Brain microvascular endothelial cell (primary cell): ENCODE measurements around the gene MYBPC3.

Experiments
- DNase-seq: peaks from one replicate; pipeline ENCODE4 v3.0.0-alpha.2; 2020
- H3K27ac ChIP-seq: fragments of 250-450 bp; sonication (Bioruptor Pico); 2 replicates; pipeline ENCODE4 v1.5.1; 2020; ENCODE audit warnings: mild to moderate bottlenecking, moderate library complexity
- H3K27me3 ChIP-seq: fragments of 250-450 bp; sonication (Bioruptor Pico); replicated peaks from 2 replicates; pipeline ENCODE4 v1.5.1; 2020; ENCODE audit warnings: mild to moderate bottlenecking
- H3K36me3 ChIP-seq: fragments of 250-450 bp; sonication (Bioruptor Pico); replicated peaks from 2 replicates; pipeline ENCODE4 v1.5.1; 2020; ENCODE audit warnings: mild to moderate bottlenecking
- H3K4me3 ChIP-seq: 2 replicates; pipeline ENCODE4 v1.5.1; 2011; ENCODE audit warnings: low read depth, mild to moderate bottlenecking, control low read depth, low read length, moderate library complexity
- CTCF ChIP-seq: IDR thresholded peaks from 2 replicates; pipeline ENCODE4 v1.5.1; 2011; ENCODE audit warnings: low read depth, mild to moderate bottlenecking, moderate library complexity, low read length, control low read depth, inconsistent platforms; ENCODE audit errors: missing control alignments
- in situ Hi-C: cut with HindIII; loops from 2 replicates; pipeline ENCODE4 v1.10.0; 2017; ENCODE audit warnings: low sequenced_read_pairs, low pct_ligation_motif_present

The MYBPC3 gene

GRCh38 chr11:47396049-47396320 lies 43.5 kb upstream of the MYBPC3 start:
- H3K27me3 ChIP-seq, result no peaks in the 10 kb centered on the region
- no peak overlapping the region for H3K4me3 ChIP-seq
- in situ Hi-C loops, result no loop called here
- no peaks in the 10 kb centered on the region for H3K36me3 ChIP-seq
- TF ChIP-seq CTCF, result no peak
- no peak for DNase-seq
- no peak overlapping the region for H3K27ac ChIP-seq

- no peak overlapping the region for H3K4me3 ChIP-seq
- no peak for DNase-seq
- no peaks in the 10 kb centered on the region for H3K27me3 ChIP-seq
- H3K36me3 ChIP-seq, result no peaks in the 10 kb centered on the region
- no peak for TF ChIP-seq CTCF
- peak overlapping the region; percentile 74 for H3K27ac ChIP-seq
- in situ Hi-C loops, result no loop called here
Observed at GRCh38 chr11:47395223-47396048, 42.9 kb upstream of the MYBPC3 start.

GRCh38 chr11:47394322-47395222 lies 42.1 kb upstream of the MYBPC3 start:
- Histone ChIP-seq H3K36me3 (no peaks in the 10 kb centered on the region), H3K4me3 (no peak overlapping the region), H3K27ac (peak overlapping the region; percentile 74), H3K27me3 (no peaks in the 10 kb centered on the region)
- DNase-seq, result peak; percentile 62
- in situ Hi-C loops, result no loop called here
- TF ChIP-seq CTCF, result no peak

GRCh38 chr11:47394050-47394321 lies 41.5 kb upstream of the MYBPC3 start:
- H3K27ac ChIP-seq, result no peak overlapping the region
- in situ Hi-C loops, result no loop called here

GRCh38 chr11:47393163-47394049 lies 40.9 kb upstream of the MYBPC3 start:
- no peak for TF ChIP-seq CTCF
- Histone ChIP-seq H3K27ac (peak overlapping the region; percentile 14), H3K4me3 (no peak overlapping the region), H3K36me3 (no peaks in the 10 kb centered on the region), H3K27me3 (no peaks in the 10 kb centered on the region)
- DNase-seq, result peak; percentile 57
- in situ Hi-C loops, result no loop called here

More at GRCh38 chr11:47394050-47394321, 41.5 kb upstream of the MYBPC3 start:
- H3K4me3 ChIP-seq, result no peak overlapping the region
- no peak for TF ChIP-seq CTCF
- H3K36me3 ChIP-seq, result no peaks in the 10 kb centered on the region
- H3K27me3 ChIP-seq, result no peaks in the 10 kb centered on the region
- no peak for DNase-seq
